HG03558 (cell line): Measurements from ENCODE around the gene ANKRD30A.
"Not testable (repeated sequence)": the region's sequence is repeated elsewhere in the genome, so short reads cannot be mapped to it uniquely, and the experiment has no call there.

Experiments used
- ATAC-seq: cut with Tn5 transposase; IDR thresholded peaks from one replicate; pipeline ENCODE4 v1.9.1; 2021; ENCODE audit warnings: moderate number of reproducible peaks; ENCODE audit not compliant: unreplicated experiment; ENCODE audit errors: extremely low read depth

The ANKRD30A gene

GRCh38 chr10:37263304-37263703 is 137.9 kb downstream of the ANKRD30A start:
- ATAC-seq = no peak

DNA sequence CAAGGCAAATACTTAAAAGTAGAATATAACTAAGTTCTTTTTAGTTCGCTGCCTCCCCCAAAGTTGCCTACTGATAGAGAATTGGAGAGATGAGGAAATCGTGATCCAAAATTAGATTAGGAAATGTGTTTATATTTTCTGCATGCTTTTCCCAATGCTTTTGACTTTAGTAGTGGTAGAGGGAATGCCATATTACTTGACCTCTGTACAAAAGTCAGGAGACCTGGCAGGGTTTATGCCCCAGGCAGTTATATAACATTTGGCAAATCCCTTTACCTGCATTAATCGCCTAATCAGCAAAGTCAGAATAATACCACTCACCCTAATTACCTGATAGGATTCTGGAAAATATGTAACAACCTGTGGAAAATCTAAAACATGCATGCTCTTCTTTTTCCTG is 142.9 kb downstream of the ANKRD30A start:
- no peak for ATAC-seq

DNA sequence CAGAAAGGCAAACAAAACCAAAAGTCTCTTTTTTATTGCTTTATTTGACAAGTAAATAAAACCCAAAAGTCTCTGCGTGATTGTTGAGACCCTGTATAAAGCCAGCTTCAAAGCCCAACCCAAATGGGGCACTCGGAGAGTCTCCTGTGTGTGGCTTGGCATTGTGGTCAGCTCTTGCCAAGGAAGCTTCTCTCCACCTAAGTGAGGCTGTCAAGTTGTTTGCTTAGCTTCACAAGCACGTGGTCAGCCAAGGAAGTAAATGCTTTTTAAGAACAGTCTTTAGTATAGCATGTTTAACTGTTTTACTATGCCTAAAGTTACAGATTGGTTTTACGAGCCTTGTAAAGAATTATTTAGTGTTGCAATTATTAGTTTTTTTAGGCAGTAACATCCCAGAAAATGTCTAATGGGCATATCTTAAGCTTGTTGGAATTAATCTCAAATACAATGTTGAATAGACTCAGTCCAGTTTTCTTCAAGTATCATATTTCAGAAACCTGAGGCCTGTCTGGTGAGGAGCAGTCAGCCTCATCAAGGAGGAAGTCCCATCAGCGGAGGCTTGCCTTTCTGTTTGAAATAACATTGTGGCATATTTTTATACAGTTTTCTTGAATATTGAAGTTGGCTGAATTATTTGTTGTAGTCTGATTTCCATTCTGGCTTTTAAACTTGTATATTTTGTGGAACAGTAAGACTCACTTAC is 144.3 kb downstream of the ANKRD30A start:
- no peak for ATAC-seq

DNA sequence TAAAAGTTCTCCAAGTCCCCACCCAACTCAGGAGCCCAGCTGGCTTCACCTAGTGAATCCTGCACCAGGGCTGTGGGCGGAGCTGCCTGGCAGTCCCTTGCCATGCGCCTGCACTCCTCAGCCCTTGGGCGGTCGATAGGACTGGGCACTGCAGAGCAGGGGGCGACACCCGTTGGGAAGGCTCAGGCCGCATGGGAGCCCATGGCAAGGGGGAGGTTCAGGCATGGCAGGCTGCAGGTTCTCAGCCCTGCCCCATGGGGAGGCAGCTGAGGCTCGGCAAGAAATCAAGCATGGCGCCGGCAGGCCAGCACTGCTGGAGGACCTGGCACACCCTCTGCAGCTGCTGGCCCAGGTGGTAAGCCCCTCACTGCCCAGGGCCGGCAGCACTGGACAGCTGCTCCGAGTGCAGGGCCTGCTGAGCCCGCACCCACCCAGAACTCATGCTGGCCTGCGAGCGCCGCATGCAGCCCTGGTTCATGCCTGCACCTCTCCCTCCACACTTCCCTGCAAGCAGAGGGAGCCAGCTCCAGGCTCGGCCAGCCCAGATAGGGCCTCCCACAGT is 149.9 kb downstream of the ANKRD30A start:
- no peak for ATAC-seq

GRCh38 chr10:37285063-37285462 is 159.7 kb downstream of the ANKRD30A start:
- no peak for ATAC-seq

GRCh38 chr10:37289833-37290464 is 164.6 kb downstream of the ANKRD30A start:
- no peak for ATAC-seq

DNA sequence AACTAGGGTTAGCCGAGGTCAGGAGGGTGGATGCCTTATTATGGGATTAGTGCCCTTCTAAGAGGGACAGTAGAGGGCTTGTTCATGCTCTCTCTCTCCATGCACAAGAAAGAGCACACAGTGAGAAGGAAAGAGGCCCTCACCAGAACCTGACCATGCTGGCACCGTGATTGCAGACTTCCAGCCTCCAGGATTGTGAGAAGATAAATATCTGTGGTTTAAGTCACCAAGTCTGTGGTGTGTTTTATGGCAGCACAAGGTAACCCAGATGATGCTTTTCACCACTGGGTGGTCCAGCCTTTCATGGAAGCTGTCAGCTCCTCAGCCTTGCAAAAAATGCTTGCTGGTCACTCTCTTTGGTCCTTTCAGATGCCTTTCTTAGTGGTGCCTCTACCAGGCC is 175.9 kb downstream of the ANKRD30A start:
- ATAC-seq = no peak

DNA sequence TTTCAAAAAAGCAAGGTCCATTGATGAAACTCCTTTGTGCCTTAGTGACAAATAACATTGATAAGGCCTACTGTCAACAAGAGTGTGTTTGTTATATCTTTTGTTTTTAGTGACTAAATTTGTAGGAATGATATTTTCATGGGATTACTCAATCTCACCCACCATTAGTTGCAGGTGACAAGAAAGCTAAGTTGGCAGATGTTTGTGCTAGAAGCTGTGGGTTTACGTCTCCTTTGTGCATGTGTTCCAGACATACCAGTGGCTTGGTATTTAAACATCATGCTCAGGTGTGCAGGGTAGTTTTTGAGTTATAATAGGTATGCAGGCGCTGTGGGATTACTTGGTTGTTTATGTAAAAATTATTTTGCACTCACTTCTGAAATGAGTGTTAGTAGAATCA is 178.6 kb downstream of the ANKRD30A start:
- no peak for ATAC-seq

GRCh38 chr10:37314350-37314749 is 189.0 kb downstream of the ANKRD30A start:
- ATAC-seq = no peak

- no peak for ATAC-seq
Observed at GRCh38 chr10:37314862-37315261, 189.5 kb downstream of the ANKRD30A start.

DNA sequence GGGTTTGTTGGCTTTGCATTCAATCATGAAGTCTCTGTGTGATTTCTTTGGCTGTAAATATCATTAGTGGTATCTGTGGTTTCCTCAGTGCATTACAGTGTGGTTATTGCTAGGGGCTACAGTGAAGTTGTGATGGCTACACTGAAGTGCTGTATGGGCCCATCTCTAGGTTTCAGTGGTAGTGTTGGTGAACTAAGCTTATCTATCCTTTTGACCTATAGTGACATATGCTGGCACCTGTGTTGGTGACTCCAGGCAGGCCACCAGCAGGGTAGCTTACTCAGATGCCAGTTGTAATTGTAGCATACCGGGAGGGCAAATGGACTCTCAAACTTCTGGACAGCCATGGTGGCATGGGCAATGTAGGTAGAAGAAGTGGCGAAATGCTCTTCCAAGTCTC is 219.0 kb downstream of the ANKRD30A start:
- ATAC-seq = no peak

DNA sequence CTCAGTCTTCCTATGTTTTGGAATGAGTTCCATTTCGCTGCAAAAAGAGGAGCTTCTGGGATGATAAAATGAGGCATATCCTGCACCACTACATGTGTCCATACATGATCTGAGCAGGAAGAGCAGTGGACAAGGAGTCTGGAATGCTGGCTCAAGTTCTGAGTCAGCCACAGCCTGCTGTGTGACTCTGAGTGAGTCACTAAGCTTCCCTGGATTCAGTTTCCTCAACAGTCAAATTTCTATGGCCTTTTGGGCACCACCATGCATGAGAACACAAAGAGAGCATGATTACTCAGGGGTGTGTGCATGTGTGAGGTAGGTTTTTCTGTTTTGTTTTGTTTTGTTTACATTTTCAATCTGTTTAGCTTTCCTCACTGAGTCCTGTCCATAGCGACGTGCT is 254.6 kb downstream of the ANKRD30A start:
- ATAC-seq = no peak

- ATAC-seq = no peak
Observed at GRCh38 chr10:37381271-37381670, 255.9 kb downstream of the ANKRD30A start.

GRCh38 chr10:37384923-37385322 is 259.5 kb downstream of the ANKRD30A start:
- ATAC-seq = no peak

GRCh38 chr10:37390926-37391325 is 265.5 kb downstream of the ANKRD30A start:
- no peak for ATAC-seq

GRCh38 chr10:37400774-37401173 is 275.4 kb downstream of the ANKRD30A start:
- ATAC-seq = not testable (repeated sequence)

GRCh38 chr10:37401225-37401624 is 275.8 kb downstream of the ANKRD30A start:
- no peak for ATAC-seq

- ATAC-seq = no peak
Observed at GRCh38 chr10:37403776-37404175, 278.4 kb downstream of the ANKRD30A start.
